ENCODE results near the gene LRBA.

- TF ChIP-seq CTCF (conservative IDR thresholded peaks at IDR 0.05; ENCODE audit: low read depth, low read length) (no peak), POLR2A (IDR thresholded peaks at IDR 0.05; ENCODE audit: low read depth, low read length) (no peak), CHD1 (IDR thresholded peaks at IDR 0.05; ENCODE audit: low read depth, low read length) (no peak), USF2 (IDR thresholded peaks at IDR 0.05; ENCODE audit: low read depth, low read length) (no peak), RCOR1 (IDR thresholded peaks at IDR 0.05; ENCODE audit: insufficient replicate concordance, low read length) (no peak), RAD21 (IDR thresholded peaks at IDR 0.05; ENCODE audit: low read length) (no peak), MAFK (IDR thresholded peaks at IDR 0.05; ENCODE audit: low read depth, low read length) (no peak), BHLHE40 (IDR thresholded peaks at IDR 0.05; ENCODE audit: low read depth, low read length) (no peak), RFX5 (IDR thresholded peaks at IDR 0.05; ENCODE audit: low read depth, low read length) (no peak), NFE2L2 (IDR thresholded peaks at IDR 0.05; ENCODE audit: low read depth, low read length) (no peak), SMC3 (IDR thresholded peaks at IDR 0.05; ENCODE audit: low read depth, low read length) (no peak)
Measured at GRCh38 chr4:150769845-150770244, 245.2 kb downstream of the LRBA start.
